WTC11 (cell line): ENCODE data around the gene LRRTM1. TPM values are rescaled to one million over a fixed set of nuclear protein-coding genes. Genes with fewer than 3 reads are reported as not detected.

Experiments
- ATAC-seq: fragments of 200-7000 bp; cut with Tn5 transposase; 2 replicates; pipeline ENCODE4 v1.10.0; 2021; ENCODE audit warnings: mild to moderate bottlenecking, moderate library complexity
- CTCF ChIA-PET: fragments of 300-600 bp; sonication (Branson Sonifier 250); formaldehyde crosslinking; loops from one replicate; lab custom pipeline; 2021; ENCODE audit warnings: antibody characterized with exemption; lab: Charles Lee
- POLR2A ChIA-PET: fragments of 350-600 bp; sonication (Branson Sonifier 250); formaldehyde crosslinking; loops from one replicate; lab custom pipeline; 2021; ENCODE audit warnings: antibody characterized with exemption; lab: Charles Lee
- DNase-seq: peaks from one replicate; pipeline ENCODE4 v3.0.0; 2021; ENCODE audit warnings: low spot score
- H3K27ac Mint-ChIP-seq: 2 replicates; pipeline ENCODE4 v1.8.0; 2021; ENCODE audit warnings: mixed read lengths
- H3K27me3 Mint-ChIP-seq: 2 replicates; pipeline ENCODE4 v1.8.0; 2021; ENCODE audit warnings: low read depth, mild to moderate bottlenecking, moderate library complexity, mixed read lengths
- H3K36me3 Mint-ChIP-seq: 2 replicates; pipeline ENCODE4 v1.8.0; 2021; ENCODE audit warnings: mixed read lengths
- H3K4me1 Mint-ChIP-seq: 2 replicates; pipeline ENCODE4 v1.8.0; 2022; ENCODE audit warnings: mixed read lengths
- H3K4me3 Mint-ChIP-seq: 2 replicates; pipeline ENCODE4 v1.8.0; 2021; ENCODE audit warnings: mild to moderate bottlenecking, moderate library complexity, mixed read lengths
- H3K9me3 Mint-ChIP-seq: 2 replicates; pipeline ENCODE4 v1.8.0; 2021; ENCODE audit warnings: mixed read lengths
- ATF1 ChIP-seq: sonication (generic); formaldehyde crosslinking; IDR thresholded peaks from 2 replicates; pipeline ENCODE4 v1.8.1; 2023; ENCODE audit warnings: mild to moderate bottlenecking, moderate library complexity, missing genetic modification reagents
- ATF6 ChIP-seq: sonication (generic); formaldehyde crosslinking; IDR thresholded peaks from 2 replicates; pipeline ENCODE4 v1.8.1; 2023; ENCODE audit warnings: mild to moderate bottlenecking, missing genetic modification reagents
- E2F1 ChIP-seq: sonication (generic); formaldehyde crosslinking; IDR thresholded peaks from 2 replicates; pipeline ENCODE4 v1.8.0; 2022; ENCODE audit warnings: mild to moderate bottlenecking, missing genetic modification reagents
- ELF4 ChIP-seq: sonication (generic); formaldehyde crosslinking; IDR thresholded peaks from 2 replicates; pipeline ENCODE4 v1.8.1; 2022; ENCODE audit warnings: low read depth, mild to moderate bottlenecking, moderate library complexity, missing genetic modification reagents
- ETV6 ChIP-seq: sonication (generic); formaldehyde crosslinking; IDR thresholded peaks from 2 replicates; pipeline ENCODE4 v1.8.1; 2022; ENCODE audit warnings: mild to moderate bottlenecking, missing genetic modification reagents
- FOXJ3 ChIP-seq: sonication (generic); formaldehyde crosslinking; IDR thresholded peaks from 2 replicates; pipeline ENCODE4 v1.9.0; 2021; ENCODE audit warnings: missing genetic modification reagents, mild to moderate bottlenecking, borderline replicate concordance
- FOXP4 ChIP-seq: sonication (generic); formaldehyde crosslinking; IDR thresholded peaks from 2 replicates; pipeline ENCODE4 v1.8.0; 2022; ENCODE audit warnings: mild to moderate bottlenecking, missing genetic modification reagents
- JAZF1 ChIP-seq: fragments of 250-450 bp; sonication (Bioruptor Pico); IDR thresholded peaks from 2 replicates; pipeline ENCODE4 v1.9.0; 2021; ENCODE audit warnings: moderate library complexity, mild to moderate bottlenecking, inconsistent platforms
- NR3C1 ChIP-seq: sonication (generic); formaldehyde crosslinking; conservative IDR thresholded peaks from 2 replicates; pipeline ENCODE4 v1.8.1; 2023; ENCODE audit warnings: low read depth, mild to moderate bottlenecking, missing genetic modification reagents
- ZNF138 ChIP-seq: sonication (generic); formaldehyde crosslinking; conservative IDR thresholded peaks from 2 replicates; pipeline ENCODE4 v1.8.1; 2022; ENCODE audit warnings: mild to moderate bottlenecking, moderate library complexity, missing genetic modification reagents
- ZNF219 ChIP-seq: sonication (generic); formaldehyde crosslinking; IDR thresholded peaks from 2 replicates; pipeline ENCODE4 v1.8.0; 2023; ENCODE audit warnings: missing genetic modification reagents, mild to moderate bottlenecking, borderline replicate concordance
- ZNF281 ChIP-seq: sonication (generic); formaldehyde crosslinking; IDR thresholded peaks from 2 replicates; pipeline ENCODE4 v1.8.0; 2023; ENCODE audit warnings: mild to moderate bottlenecking, missing genetic modification reagents
- total RNA-seq: library from RNA; stranded (reverse); gene quantifications from 3 replicates; pipeline ENCODE4 v1.2.3, GENCODE V29; 2021
- TF ChIP-seq, protein P1 (sequence below): sonication (generic); formaldehyde crosslinking; IDR thresholded peaks from 2 replicates; pipeline ENCODE4 v1.8.1; 2023; ENCODE audit warnings: mild to moderate bottlenecking, moderate library complexity, missing genetic modification reagents
- TF ChIP-seq, protein P2 (sequence below): sonication (generic); formaldehyde crosslinking; IDR thresholded peaks from 2 replicates; pipeline ENCODE4 v1.8.1; 2023; ENCODE audit warnings: mild to moderate bottlenecking, missing genetic modification reagents, borderline replicate concordance
- TF ChIP-seq, protein P3 (sequence below): fragments of 250-450 bp; sonication (Bioruptor Pico); IDR thresholded peaks from 2 replicates; pipeline ENCODE4 v1.8.0; 2021; ENCODE audit warnings: mild to moderate bottlenecking

The LRRTM1 gene
- total RNA-seq, 1 experiment from 2014 or later: 1.2 TPM

DNA sequence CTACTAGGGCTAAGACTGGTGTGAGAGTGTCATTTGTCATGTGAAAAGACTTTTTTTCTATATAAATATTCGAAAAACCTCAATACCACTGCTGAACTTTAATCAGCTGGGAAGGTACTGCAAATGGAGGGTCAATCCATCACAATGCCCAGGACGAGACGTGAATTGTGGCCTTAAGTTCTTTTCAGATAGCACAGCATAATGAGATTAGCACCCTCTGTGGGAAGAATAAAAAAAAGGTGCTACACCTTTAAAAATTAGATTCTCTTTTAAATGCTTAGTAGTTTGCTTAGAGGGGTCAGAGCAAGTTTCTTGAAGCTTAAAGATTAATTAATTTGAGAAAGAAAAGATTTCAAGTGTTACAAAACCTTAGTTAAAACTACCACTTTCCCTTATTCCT, 5.6 kb downstream of the LRRTM1 start (continued):
- TF ChIP-seq E2F1 (CRISPR knock-in tag): no peak
- TF ChIP-seq ATF1: no peak

DNA sequence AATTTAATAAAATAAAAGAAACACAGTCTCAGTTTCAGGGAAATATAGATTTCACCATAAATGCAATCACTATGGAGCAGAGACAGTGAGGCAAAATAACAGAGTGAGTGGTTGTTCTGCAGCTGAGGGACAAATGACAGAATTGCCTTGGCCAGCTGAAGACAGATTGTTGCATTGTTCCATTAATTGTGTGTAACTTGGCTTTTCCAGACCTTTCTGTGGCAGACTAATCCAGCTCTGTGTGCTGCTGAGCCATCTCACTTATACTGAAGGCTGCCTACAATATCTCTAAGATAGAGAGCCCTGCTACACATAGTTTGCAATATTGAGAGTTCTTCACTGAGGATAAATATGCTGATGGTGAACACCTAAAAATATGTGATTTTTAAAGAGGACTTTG, 11.5 kb downstream of the LRRTM1 start:
- H3K27ac Mint-ChIP-seq: no peak overlapping the region
- no peak for TF ChIP-seq JAZF1 (CRISPR knock-in tag)
- TF ChIP-seq ZNF219 (CRISPR knock-in tag): no peak
- TF ChIP-seq, protein P1, sequence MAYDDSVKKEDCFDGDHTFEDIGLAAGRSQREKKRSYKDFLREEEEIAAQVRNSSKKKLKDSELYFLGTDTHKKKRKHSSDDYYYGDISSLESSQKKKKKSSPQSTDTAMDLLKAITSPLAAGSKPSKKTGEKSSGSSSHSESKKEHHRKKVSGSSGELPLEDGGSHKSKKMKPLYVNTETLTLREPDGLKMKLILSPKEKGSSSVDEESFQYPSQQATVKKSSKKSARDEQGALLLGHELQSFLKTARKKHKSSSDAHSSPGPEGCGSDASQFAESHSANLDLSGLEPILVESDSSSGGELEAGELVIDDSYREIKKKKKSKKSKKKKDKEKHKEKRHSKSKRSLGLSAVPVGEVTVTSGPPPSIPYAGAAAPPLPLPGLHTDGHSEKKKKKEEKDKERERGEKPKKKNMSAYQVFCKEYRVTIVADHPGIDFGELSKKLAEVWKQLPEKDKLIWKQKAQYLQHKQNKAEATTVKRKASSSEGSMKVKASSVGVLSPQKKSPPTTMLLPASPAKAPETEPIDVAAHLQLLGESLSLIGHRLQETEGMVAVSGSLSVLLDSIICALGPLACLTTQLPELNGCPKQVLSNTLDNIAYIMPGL: no peak
- no peak for TF ChIP-seq ETV6 (CRISPR knock-in tag)
- no peak for TF ChIP-seq ELF4 (CRISPR knock-in tag)
- TF ChIP-seq, protein P2, sequence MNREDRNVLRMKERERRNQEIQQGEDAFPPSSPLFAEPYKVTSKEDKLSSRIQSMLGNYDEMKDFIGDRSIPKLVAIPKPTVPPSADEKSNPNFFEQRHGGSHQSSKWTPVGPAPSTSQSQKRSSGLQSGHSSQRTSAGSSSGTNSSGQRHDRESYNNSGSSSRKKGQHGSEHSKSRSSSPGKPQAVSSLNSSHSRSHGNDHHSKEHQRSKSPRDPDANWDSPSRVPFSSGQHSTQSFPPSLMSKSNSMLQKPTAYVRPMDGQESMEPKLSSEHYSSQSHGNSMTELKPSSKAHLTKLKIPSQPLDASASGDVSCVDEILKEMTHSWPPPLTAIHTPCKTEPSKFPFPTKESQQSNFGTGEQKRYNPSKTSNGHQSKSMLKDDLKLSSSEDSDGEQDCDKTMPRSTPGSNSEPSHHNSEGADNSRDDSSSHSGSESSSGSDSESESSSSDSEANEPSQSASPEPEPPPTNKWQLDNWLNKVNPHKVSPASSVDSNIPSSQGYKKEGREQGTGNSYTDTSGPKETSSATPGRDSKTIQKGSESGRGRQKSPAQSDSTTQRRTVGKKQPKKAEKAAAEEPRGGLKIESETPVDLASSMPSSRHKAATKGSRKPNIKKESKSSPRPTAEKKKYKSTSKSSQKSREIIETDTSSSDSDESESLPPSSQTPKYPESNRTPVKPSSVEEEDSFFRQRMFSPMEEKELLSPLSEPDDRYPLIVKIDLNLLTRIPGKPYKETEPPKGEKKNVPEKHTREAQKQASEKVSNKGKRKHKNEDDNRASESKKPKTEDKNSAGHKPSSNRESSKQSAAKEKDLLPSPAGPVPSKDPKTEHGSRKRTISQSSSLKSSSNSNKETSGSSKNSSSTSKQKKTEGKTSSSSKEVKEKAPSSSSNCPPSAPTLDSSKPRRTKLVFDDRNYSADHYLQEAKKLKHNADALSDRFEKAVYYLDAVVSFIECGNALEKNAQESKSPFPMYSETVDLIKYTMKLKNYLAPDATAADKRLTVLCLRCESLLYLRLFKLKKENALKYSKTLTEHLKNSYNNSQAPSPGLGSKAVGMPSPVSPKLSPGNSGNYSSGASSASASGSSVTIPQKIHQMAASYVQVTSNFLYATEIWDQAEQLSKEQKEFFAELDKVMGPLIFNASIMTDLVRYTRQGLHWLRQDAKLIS (CRISPR knock-in tag): no peak
- TF ChIP-seq, protein P3, sequence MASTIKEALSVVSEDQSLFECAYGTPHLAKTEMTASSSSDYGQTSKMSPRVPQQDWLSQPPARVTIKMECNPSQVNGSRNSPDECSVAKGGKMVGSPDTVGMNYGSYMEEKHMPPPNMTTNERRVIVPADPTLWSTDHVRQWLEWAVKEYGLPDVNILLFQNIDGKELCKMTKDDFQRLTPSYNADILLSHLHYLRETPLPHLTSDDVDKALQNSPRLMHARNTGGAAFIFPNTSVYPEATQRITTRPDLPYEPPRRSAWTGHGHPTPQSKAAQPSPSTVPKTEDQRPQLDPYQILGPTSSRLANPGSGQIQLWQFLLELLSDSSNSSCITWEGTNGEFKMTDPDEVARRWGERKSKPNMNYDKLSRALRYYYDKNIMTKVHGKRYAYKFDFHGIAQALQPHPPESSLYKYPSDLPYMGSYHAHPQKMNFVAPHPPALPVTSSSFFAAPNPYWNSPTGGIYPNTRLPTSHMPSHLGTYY (CRISPR knock-in tag): no peak
- TF ChIP-seq ZNF281 (CRISPR knock-in tag): no peak
- H3K4me1 Mint-ChIP-seq: peaks cover 7% of the 10 kb centered on the region
- no peaks in the 10 kb centered on the region for H3K9me3 Mint-ChIP-seq
- no peaks in the 10 kb centered on the region for H3K36me3 Mint-ChIP-seq
- no peaks in the 10 kb centered on the region; the same call in 1 of the 2 replicates for H3K27me3 Mint-ChIP-seq
- ChIA-PET POLR2A (no interaction called here), CTCF (no interaction called here)
- ATAC-seq (no peak), DNase-seq (no peak)
- no peak overlapping the region for H3K4me3 Mint-ChIP-seq

DNA sequence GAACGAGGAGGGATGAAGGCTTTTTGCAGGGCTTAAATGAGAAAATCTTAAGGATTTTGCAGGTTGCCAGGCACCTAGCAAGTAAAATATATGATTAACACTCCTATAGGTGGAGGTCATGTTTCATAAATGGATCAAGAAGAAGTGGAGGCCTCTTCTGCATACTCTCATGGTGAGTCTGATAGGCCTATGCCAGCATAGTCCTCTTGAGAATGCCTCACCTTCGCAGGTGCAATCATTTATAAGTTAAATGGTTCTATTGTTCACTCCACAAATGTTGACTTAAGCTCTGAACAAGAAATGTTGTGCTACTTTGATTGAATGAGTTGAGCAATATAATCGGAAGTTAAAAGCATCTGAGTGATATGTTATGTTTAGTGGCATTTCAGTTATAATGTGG, 12.1 kb downstream of the LRRTM1 start:
- POLR2A ChIA-PET: no interaction called here
- no peak overlapping the region for H3K27ac Mint-ChIP-seq
- no peak for TF ChIP-seq ATF6 (CRISPR knock-in tag)
- TF ChIP-seq FOXJ3 (CRISPR knock-in tag): no peak
- TF ChIP-seq ZNF138: no peak
- TF ChIP-seq NR3C1 (CRISPR knock-in tag): no peak
- no peak for TF ChIP-seq FOXP4

More for the DNA sequence above, 12.1 kb downstream of the LRRTM1 start:
- ATAC-seq (no peak), DNase-seq (no peak)
- H3K4me3 Mint-ChIP-seq: no peak overlapping the region
- peaks cover 5% of the 10 kb centered on the region for H3K4me1 Mint-ChIP-seq
- H3K27me3 Mint-ChIP-seq: no peaks in the 10 kb centered on the region; the same call in 1 of the 2 replicates
- H3K36me3 Mint-ChIP-seq: no peaks in the 10 kb centered on the region
- no peaks in the 10 kb centered on the region for H3K9me3 Mint-ChIP-seq
- CTCF ChIA-PET: no interaction called here
